Heart right ventricle (tissue), 16 donors: Measurements from ENCODE around the gene HOXD11. TPM values are rescaled to one million over a fixed set of nuclear protein-coding genes. Genes with fewer than 3 reads are reported as not detected.

Source experiments
- ATAC-seq, 8 donors: fragments of 200-7000 bp; cut with Tn5 transposase; one replicate each; pipeline ENCODE4 v1.9.1; 2020; ENCODE audit warnings: mild to moderate bottlenecking in 8 of 8, moderate library complexity in 8 of 8, moderate number of reproducible peaks in 1 of 8
- DNase-seq, 2 donors: peaks; one replicate each; pipeline ENCODE4 v3.0.0-alpha.2; 2020
- H3K27ac ChIP-seq, 10 donors: fragments of 200-600 bp; sonication (generic) in 2 of 10; one replicate each; pipeline versions ENCODE4 v1.5.0 to v1.8.0; 2020 to 2022; ENCODE audit warnings: mild to moderate bottlenecking in 3 of 10
- H3K27me3 ChIP-seq, 7 donors: fragments of 200-600 bp; one replicate each; pipeline ENCODE4 v1.8.0; 2021 to 2022; ENCODE audit warnings: mild to moderate bottlenecking in 2 of 7
- H3K36me3 ChIP-seq, 9 donors: fragments of 200-600 bp; sonication (generic) in 1 of 9; one replicate each; pipeline versions ENCODE4 v1.5.0 to v1.8.0; 2020 to 2022; ENCODE audit warnings: mild to moderate bottlenecking in 2 of 9
- H3K4me1 ChIP-seq, 9 donors: fragments of 200-600 bp; sonication (generic) in 1 of 9; one replicate each; pipeline versions ENCODE4 v1.5.0 to v1.8.0; 2020 to 2022; ENCODE audit warnings: mild to moderate bottlenecking in 4 of 9
- H3K4me3 ChIP-seq, 10 donors: fragments of 200-600 bp; sonication (generic) in 2 of 10; one replicate each; pipeline versions ENCODE4 v1.5.0 to v1.8.0; 2020 to 2022; ENCODE audit warnings: mild to moderate bottlenecking in 7 of 10, moderate library complexity in 2 of 10
- H3K9me3 ChIP-seq, 11 donors: fragments of 200-600 bp in 10 of 11; sonication (generic) in 2 of 11; one replicate each; pipeline versions ENCODE4 v1.5.0 to v1.8.0; 2013 to 2022; ENCODE audit warnings: mild to moderate bottlenecking in 2 of 11, control low read depth in 1 of 11, moderate library complexity in 1 of 11
- WGBS, 2 donors: extraction: QIAGEN DNeasy Blood & Tissue Kit; methylation state at CpG; one replicate each; pipeline ENCODE4 v1.1.7; 2013; ENCODE audit warnings: inconsistent platforms in 1 of 2; 5-methylcytosine and 5-hydroxymethylcytosine counted together
- intact Hi-C, 10 donors: fragments of 100-400 bp; cut with DNase I; formaldehyde crosslinking; loops; one replicate each; pipeline versions ENCODE4 v1.11.1 to v1.14.2; 2022
- polyA plus RNA-seq, 2 donors: library from polyadenylated mRNA; stranded (reverse); fragments of 200-250 nt; gene quantifications; one replicate each; pipeline ENCODE4 v1.2.3, GENCODE V29; 2013
- total RNA-seq, 10 donors: library from RNA; stranded (reverse); fragmentation: NEBNext Ultra II Directional in 3 of 10; extraction: Animal tissue kit (Norgen Biotek cat#: 25700) in 3 of 10; gene quantifications; one replicate each; pipeline versions ENCODE4 v1.2.1 to v1.2.4, GENCODE V29; 2021 to 2023
- TF ChIP-seq, protein P1 (sequence below), 9 donors: fragments of 200-600 bp; sonication (generic) in 2 of 9; IDR thresholded peaks; one replicate each; pipeline versions ENCODE4 v1.5.0 to v1.8.0; 2021 to 2022; ENCODE audit warnings: antibody characterized with exemption in 9 of 9, mild to moderate bottlenecking in 5 of 9, moderate library complexity in 1 of 9
- donor health status: Arrhythmogenic right ventricular cardiomyopathy.
- donor health status: ischemic (EF 13 %, LVEDD 7.1; RV severe dilation, severe dysfunction).
- donor health status: healthy with polysubstance abuse.
- donor health status: DM: no; HTN: yes; CAD: no.
- donor health status: DM: no; HTN: no; CAD: no.
- donor health status: ischemic (EF 25% LVEDD 6.9; RV normal size, moderate dysfunction).
- donor health status: ischemic (EF 25% LVEDD 5.7; RV mildly dilated, moderate dysfunction).
- donor health status: healthy.
- donor health status: DM: yes; HTN: yes; CAD: no.
- donor health status: Ischemic cardiomyopathy.
- donor health status: ischemic (EF 35%, LVEDD 5.7; RV mildly dilated, moderate dysfunction).
- donor health status: nonischemic (EF 11% LVEDD 7.7; RV severe dilation, severe dysfunction).
- donor health status: DM: yes; HTN: yes; CAD: no.
- donor health status: PGD.
- donor health status: ischemic (EF 29% LVEDD 5.4; RV normal size, mild dysfunction).
- donor health status: nonischemic (EF 23%, LVEDD 6.1; RV moderate dilation, normal function).

Gene HOXD11
- total and polyA plus RNA-seq, 12 donors: not detected

GRCh38 chr2:176140513-176141317, 33.6 kb downstream of the HOXD11 start:
- TF ChIP-seq, protein P1, sequence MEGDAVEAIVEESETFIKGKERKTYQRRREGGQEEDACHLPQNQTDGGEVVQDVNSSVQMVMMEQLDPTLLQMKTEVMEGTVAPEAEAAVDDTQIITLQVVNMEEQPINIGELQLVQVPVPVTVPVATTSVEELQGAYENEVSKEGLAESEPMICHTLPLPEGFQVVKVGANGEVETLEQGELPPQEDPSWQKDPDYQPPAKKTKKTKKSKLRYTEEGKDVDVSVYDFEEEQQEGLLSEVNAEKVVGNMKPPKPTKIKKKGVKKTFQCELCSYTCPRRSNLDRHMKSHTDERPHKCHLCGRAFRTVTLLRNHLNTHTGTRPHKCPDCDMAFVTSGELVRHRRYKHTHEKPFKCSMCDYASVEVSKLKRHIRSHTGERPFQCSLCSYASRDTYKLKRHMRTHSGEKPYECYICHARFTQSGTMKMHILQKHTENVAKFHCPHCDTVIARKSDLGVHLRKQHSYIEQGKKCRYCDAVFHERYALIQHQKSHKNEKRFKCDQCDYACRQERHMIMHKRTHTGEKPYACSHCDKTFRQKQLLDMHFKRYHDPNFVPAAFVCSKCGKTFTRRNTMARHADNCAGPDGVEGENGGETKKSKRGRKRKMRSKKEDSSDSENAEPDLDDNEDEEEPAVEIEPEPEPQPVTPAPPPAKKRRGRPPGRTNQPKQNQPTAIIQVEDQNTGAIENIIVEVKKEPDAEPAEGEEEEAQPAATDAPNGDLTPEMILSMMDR (IDR thresholded peaks at IDR 0.05): peak; percentile 77 to 99 (median 93)
- H3K27me3 ChIP-seq: peaks cover 22 to 100% (median 98%) of the 10 kb centered on the region in 7 donors
- peak overlapping the region; percentile 11 to 65 (median 46) for H3K4me3 ChIP-seq
- H3K4me1 ChIP-seq: peaks cover 0 to 24% (median 18%) of the 10 kb centered on the region in 9 donors
- intact Hi-C loops: loop anchor here (1.0 to 5.0 kb wide), 15 partner anchors 127 to 672 kb away; partner anchors contain the start of gene MTX2 (in 1 of the 10)
- ATAC-seq (peak; percentile 91 to 96 (median 94)), DNase-seq (peak; percentile 49 to 69)
- WGBS, 2 donors: 9% methylated on average over 43 to 48 of the region's 48 CpGs
- H3K27ac ChIP-seq: peak overlapping the region in 3 of 10 donors; percentile 35 to 57 (median 56)
- H3K9me3 ChIP-seq: no peaks in the 10 kb centered on the region
- H3K36me3 ChIP-seq: no peaks in the 10 kb centered on the region

DNA sequence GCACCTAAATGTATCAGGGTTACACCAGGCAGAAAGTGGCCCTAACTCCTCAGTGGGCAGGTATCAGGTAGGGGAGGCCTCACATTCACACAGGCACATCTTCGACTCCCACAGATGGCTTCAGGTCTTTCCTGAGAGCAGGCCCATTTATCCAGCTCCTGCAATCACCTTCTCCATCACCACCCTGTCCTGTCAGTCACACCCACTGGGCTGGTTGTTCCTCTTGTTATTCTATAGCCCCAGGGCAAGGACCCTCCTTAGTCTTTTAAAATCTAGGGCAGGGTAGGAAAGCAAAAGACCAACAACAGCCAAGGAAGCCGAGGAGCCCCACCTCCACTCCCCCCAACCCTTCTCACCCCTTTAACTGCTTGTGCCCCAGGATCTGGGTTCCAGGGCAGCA, 35.2 kb downstream of the HOXD11 start:
- no peaks in the 10 kb centered on the region for H3K36me3 ChIP-seq
- TF ChIP-seq, protein P1 (IDR thresholded peaks at IDR 0.05): no peak

GRCh38 chr2:176145085-176145969, 38.2 kb downstream of the HOXD11 start:
- Histone ChIP-seq H3K27me3 (peaks cover 26 to 100% (median 99%) of the 10 kb centered on the region in 7 donors), H3K9me3 (no peaks in the 10 kb centered on the region), H3K4me3 (no peak overlapping the region), H3K36me3 (no peaks in the 10 kb centered on the region), H3K27ac (no peak overlapping the region), H3K4me1 (peaks cover 0 to 8% (median 6%) of the 10 kb centered on the region in 9 donors)
- ATAC-seq: no peak
- intact Hi-C loops: no loop called here
- TF ChIP-seq, protein P1 (IDR thresholded peaks at IDR 0.05): no peak
- WGBS, 2 donors: 40 to 52% methylated on average over 4 of the region's 4 CpGs
- DNase-seq: no peak

More for the DNA sequence above, 35.2 kb downstream of the HOXD11 start:
- intact Hi-C loops: loop anchor here in 9 of 10 donors (2.0 to 5.0 kb wide), 9 partner anchors 125 to 670 kb away; partner anchors contain the start of gene MTX2 (in 1 of the 9)
- Histone ChIP-seq H3K4me3 (no peak overlapping the region), H3K27me3 (peaks cover 17 to 100% (median 99%) of the 10 kb centered on the region in 7 donors), H3K9me3 (no peaks in the 10 kb centered on the region), H3K27ac (no peak overlapping the region), H3K4me1 (peaks cover 0 to 15% (median 11%) of the 10 kb centered on the region in 9 donors)
- DNase-seq (no peak), ATAC-seq (no peak)
- WGBS, 2 donors: 89 to 96% methylated on average over 2 of the region's 2 CpGs

- ATAC-seq (no peak), DNase-seq (no peak)
- H3K4me3 ChIP-seq: no peak overlapping the region
- no peaks in the 10 kb centered on the region for H3K9me3 ChIP-seq
- TF ChIP-seq, protein P1 (IDR thresholded peaks at IDR 0.05): no peak
- no peak overlapping the region for H3K27ac ChIP-seq
- peaks cover 32 to 100% (median 99%) of the 10 kb centered on the region in 7 donors for H3K27me3 ChIP-seq
- no peaks in the 10 kb centered on the region for H3K4me1 ChIP-seq
- intact Hi-C loops: no loop called here
- whole genome bisulfite sequencing, 2 donors: 31 to 35% methylated on average over 6 of the region's 6 CpGs
- H3K36me3 ChIP-seq: no peaks in the 10 kb centered on the region
Measured at GRCh38 chr2:176146101-176146500, 39.0 kb downstream of the HOXD11 start.
